ENCODE data around the gene TMEM196.

GRCh38 chr7:19674266-19674960 lies 99.0 kb downstream of the TMEM196 start:
- TF ChIP-seq POLR2AphosphoS5 (IDR thresholded peaks at IDR 0.05) = no peak
- TF ChIP-seq, protein P1, sequence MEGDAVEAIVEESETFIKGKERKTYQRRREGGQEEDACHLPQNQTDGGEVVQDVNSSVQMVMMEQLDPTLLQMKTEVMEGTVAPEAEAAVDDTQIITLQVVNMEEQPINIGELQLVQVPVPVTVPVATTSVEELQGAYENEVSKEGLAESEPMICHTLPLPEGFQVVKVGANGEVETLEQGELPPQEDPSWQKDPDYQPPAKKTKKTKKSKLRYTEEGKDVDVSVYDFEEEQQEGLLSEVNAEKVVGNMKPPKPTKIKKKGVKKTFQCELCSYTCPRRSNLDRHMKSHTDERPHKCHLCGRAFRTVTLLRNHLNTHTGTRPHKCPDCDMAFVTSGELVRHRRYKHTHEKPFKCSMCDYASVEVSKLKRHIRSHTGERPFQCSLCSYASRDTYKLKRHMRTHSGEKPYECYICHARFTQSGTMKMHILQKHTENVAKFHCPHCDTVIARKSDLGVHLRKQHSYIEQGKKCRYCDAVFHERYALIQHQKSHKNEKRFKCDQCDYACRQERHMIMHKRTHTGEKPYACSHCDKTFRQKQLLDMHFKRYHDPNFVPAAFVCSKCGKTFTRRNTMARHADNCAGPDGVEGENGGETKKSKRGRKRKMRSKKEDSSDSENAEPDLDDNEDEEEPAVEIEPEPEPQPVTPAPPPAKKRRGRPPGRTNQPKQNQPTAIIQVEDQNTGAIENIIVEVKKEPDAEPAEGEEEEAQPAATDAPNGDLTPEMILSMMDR (IDR thresholded peaks at IDR 0.05) = no peak
- no peak for TF ChIP-seq EP300 (IDR thresholded peaks at IDR 0.05)

All from upper lobe of left lung (tissue), 4 donors.